ENCODE results near the gene OR10H2. TPM values are rescaled to one million over a fixed set of nuclear protein-coding genes. Genes with fewer than 3 reads are reported as not detected.

OR10H2 gene
- total RNA-seq, 1 donor from 2014 or later, result not detected

GRCh38 chr19:15776991-15777970 is 49.5 kb downstream of the OR10H2 start:
- Mint-ChIP-seq H3K4me1 (ENCODE audit: low read depth) (no peaks in the 10 kb centered on the region), H3K27me3 (ENCODE audit: low read depth) (peaks cover 2% of the 10 kb centered on the region), H3K4me3 (ENCODE audit: low read depth) (no peak overlapping the region), H3K36me3 (ENCODE audit: low read depth) (no peaks in the 10 kb centered on the region), H3K9me3 (no peaks in the 10 kb centered on the region), H3K27ac (no peak overlapping the region)
- intact Hi-C loops (cut with micrococcal nuclease), result no loop called here
- no peak for DNase-seq (ENCODE audit: low spot score)

Other genes starting within 250 kb of the OR10H2 start
- gene PGLYRP2, start 248.5 kb upstream of the OR10H2 start, total RNA-seq, result not detected in 2 replicates
- gene CYP4F22, start 219.5 kb upstream of the OR10H2 start, total RNA-seq, result 0.14 TPM in 2 replicates
- not detected in 2 replicates for gene CYP4F8, start 112.8 kb upstream of the OR10H2 start, total RNA-seq
- 0.09 and 0.14 TPM in 2 replicates for gene CYP4F3, start 87.1 kb upstream of the OR10H2 start, total RNA-seq
- not detected in 2 replicates for gene CYP4F12, start 54.9 kb upstream of the OR10H2 start, total RNA-seq
- not detected in 2 replicates for gene OR10H3, start 10.0 kb downstream of the OR10H2 start, total RNA-seq
- gene OR10H5, start 59.6 kb downstream of the OR10H2 start, total RNA-seq, result not detected in 2 replicates
- gene OR10H1, start 87.6 kb downstream of the OR10H2 start, total RNA-seq, result 0.05 TPM in 1 of 2 replicates, not detected in the other
- not detected in 2 replicates for gene CYP4F2, start 170.1 kb downstream of the OR10H2 start, total RNA-seq
- not detected in 2 replicates for gene CYP4F11, start 206.5 kb downstream of the OR10H2 start, total RNA-seq
- not detected in 2 replicates for gene OR10H4, start 221.0 kb downstream of the OR10H2 start, total RNA-seq